GM12872 (cell line): ENCODE results near the gene TRPM4.

Source experiments
- TF ChIP-seq, protein P1 (sequence below): IDR thresholded peaks from 3 replicates; pipeline ENCODE4 v1.5.1; 2011; ENCODE audit warnings: low read depth, mild to moderate bottlenecking, low read length, moderate library complexity; ENCODE audit not compliant: insufficient read depth

The TRPM4 gene

DNA sequence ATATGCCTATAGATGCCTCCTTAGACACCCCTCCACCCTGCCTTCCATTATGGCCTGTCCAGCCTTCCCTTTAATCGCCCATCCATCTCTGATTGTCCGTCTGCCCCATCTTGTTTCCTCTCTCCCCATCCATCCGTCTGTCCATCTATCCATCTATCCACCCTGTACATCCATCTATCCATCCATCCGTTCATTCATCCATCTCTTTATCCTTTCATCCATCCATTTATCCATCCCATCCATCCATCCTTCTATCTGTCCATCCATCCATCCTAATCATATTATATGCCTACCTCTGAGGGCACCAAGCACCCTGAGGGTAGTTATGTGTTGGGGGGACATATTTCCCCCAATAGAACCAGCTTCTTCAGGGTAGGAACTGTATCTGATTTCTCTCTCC lies 23.1 kb downstream of the TRPM4 start:
- TF ChIP-seq, protein P1, sequence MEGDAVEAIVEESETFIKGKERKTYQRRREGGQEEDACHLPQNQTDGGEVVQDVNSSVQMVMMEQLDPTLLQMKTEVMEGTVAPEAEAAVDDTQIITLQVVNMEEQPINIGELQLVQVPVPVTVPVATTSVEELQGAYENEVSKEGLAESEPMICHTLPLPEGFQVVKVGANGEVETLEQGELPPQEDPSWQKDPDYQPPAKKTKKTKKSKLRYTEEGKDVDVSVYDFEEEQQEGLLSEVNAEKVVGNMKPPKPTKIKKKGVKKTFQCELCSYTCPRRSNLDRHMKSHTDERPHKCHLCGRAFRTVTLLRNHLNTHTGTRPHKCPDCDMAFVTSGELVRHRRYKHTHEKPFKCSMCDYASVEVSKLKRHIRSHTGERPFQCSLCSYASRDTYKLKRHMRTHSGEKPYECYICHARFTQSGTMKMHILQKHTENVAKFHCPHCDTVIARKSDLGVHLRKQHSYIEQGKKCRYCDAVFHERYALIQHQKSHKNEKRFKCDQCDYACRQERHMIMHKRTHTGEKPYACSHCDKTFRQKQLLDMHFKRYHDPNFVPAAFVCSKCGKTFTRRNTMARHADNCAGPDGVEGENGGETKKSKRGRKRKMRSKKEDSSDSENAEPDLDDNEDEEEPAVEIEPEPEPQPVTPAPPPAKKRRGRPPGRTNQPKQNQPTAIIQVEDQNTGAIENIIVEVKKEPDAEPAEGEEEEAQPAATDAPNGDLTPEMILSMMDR = no peak

DNA sequence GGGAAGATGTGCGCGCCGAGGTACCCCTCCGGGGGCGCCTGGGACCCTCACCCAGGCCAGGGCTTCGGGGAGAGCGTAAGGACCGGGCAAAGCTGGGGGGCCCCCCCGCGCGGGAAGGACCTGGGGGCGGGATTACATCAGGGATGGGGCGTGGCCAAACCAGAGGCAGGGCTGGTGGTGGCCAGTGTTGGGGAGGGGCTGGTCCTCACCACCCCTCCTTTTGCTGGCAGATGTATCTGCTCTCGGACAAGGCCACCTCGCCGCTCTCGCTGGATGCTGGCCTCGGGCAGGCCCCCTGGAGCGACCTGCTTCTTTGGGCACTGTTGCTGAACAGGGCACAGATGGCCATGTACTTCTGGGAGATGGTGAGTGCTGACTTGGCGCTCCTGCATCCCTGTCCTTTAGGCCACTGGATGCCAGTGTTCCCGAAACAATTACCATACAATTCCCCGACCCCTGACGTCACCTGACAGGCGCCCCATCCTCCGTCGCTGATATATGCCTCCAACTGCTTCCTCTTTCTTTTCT lies 25.3 kb downstream of the TRPM4 start:
- TF ChIP-seq, protein P1 = no peak

DNA sequence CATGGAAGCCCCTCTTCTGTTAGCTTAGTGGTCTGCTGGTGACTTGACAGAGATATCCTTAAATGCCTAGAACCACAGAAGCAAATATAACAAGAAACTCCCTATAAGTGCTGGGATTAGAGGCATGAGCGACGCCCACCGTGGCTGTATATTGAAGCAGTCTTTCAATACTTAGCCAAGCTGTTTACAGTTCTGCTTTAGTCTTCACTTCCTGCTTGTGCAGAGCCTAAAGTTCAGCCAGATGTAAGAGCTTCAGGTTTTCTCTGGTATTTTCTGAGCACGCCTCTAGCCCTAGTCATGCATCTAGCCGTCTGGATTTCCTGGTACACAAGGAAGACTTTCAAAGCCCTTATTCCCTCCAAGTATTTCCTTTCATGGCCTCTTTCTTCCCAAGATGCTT lies 28.5 kb downstream of the TRPM4 start:
- TF ChIP-seq, protein P1 = no peak

DNA sequence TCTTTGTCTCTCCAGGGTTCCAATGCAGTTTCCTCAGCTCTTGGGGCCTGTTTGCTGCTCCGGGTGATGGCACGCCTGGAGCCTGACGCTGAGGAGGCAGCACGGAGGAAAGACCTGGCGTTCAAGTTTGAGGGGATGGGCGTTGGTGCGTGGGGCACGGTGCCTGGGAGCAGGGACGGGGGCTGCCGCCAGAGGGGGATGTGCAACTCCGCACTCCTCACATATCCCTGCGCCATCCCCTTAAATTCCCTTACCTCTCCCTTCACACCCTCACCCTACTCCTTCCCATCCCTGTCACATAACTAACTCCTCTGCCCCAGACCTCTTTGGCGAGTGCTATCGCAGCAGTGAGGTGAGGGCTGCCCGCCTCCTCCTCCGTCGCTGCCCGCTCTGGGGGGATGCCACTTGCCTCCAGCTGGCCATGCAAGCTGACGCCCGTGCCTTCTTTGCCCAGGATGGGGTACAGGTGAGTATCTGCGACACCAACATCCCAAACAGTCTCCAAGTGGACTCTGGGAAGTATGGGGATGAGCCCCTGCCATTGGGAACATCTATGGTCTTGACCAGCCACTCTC lies 31.1 kb downstream of the TRPM4 start:
- TF ChIP-seq, protein P1 = no peak

DNA sequence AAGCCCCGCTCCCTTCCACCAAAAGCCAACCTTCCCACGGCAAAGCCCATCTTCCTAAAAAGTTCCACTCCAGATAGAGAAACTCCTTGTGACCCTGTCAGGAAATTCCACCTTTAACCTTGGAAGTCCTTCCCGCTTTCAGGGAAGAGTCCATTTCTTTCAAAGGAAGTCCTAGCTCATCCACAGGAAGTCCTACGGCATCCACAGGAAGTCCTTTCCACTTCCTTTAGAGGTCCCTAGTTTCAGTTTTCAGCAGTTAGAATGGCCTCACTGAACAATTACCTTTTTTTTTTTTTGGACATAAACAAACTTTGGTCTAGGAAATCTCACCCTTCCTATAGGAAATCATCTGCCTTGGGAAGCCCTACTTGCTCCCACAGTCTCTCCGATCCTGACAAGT lies 31.7 kb downstream of the TRPM4 start:
- TF ChIP-seq, protein P1 = no peak

DNA sequence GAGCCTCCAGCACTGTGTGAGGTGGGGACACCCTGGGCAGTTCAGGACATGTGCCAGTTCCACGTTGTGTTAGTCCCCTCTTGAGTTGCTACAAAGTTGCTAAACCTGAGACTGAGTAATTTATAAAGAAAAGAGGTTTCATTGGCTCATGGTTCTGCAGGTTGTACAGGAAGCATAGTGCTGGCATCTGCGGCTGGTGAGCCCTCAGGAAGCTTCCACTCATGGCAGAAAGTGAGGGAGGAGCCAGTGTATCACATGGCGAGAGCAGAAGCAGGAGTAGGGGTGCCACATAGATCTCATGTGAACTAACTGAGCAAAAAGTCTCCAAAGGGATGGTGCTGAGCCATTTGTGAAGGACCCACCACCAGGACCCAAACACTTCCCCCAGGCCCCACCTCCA lies 33.2 kb downstream of the TRPM4 start:
- TF ChIP-seq, protein P1 = no peak

DNA sequence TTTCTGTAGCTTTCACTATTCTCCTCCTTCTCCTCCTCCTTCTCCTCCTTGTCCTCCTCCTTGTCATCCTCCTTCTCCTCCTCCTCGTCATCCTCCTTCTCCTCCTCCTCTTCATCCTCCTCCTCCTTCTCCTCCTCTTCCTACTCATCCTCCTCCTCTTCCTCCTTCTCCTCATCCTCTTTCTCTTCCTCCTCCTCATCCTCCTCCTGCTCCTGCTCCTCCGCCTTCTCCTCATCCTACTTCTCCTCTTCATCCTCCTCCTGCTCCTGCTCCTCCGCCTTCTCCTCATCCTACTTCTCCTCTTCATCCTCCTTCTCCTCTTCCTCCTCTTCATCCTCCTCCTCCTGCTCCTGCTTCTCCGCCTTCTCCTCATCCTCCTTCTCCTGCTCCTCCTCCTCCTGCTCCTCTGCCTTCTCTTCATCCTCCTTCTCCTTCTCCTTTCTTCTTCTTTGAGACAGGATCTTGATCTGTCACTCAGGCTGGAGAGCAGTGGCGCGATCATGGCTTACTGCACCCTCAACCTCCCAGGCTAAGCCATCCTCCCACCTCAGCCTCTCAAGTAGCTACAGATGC lies 36.3 kb downstream of the TRPM4 start:
- TF ChIP-seq, protein P1 = no peak
